ENCODE measurements around the gene RCAN2.
A peak's percentile ranks its signal among the peaks of the same experiment; 100 is the strongest.
"Not testable (repeated sequence)": the region's sequence is repeated elsewhere in the genome, so short reads cannot be mapped to it uniquely, and the experiment has no call there.

The RCAN2 gene

GRCh38 chr6:46440141-46440540 is 51.1 kb downstream of the RCAN2 start:
- no peak for DNase-seq (ENCODE audit: low spot score)

- DNase-seq (ENCODE audit: low spot score): no peak
Measured at GRCh38 chr6:46438245-46438644, 53.0 kb downstream of the RCAN2 start.

- DNase-seq (ENCODE audit: low spot score): peak; percentile 12
Measured at GRCh38 chr6:46437671-46438221, 53.5 kb downstream of the RCAN2 start.

- no peak for DNase-seq (ENCODE audit: low spot score)
Measured at GRCh38 chr6:46422619-46423018, 68.6 kb downstream of the RCAN2 start.

- no peak for DNase-seq (ENCODE audit: low spot score)
Measured at GRCh38 chr6:46421939-46422338, 69.3 kb downstream of the RCAN2 start.

GRCh38 chr6:46420921-46421638 is 70.2 kb downstream of the RCAN2 start:
- DNase-seq (ENCODE audit: low spot score): no peak

GRCh38 chr6:46419576-46420002 is 71.7 kb downstream of the RCAN2 start:
- peak; percentile 45 for DNase-seq (ENCODE audit: low spot score)

- no peak for DNase-seq (ENCODE audit: low spot score)
Measured at GRCh38 chr6:46414398-46414797, 76.9 kb downstream of the RCAN2 start.

- DNase-seq (ENCODE audit: low spot score): no peak
Measured at GRCh38 chr6:46412662-46413061, 78.6 kb downstream of the RCAN2 start.

GRCh38 chr6:46411456-46412197 is 79.6 kb downstream of the RCAN2 start:
- no peak for DNase-seq (ENCODE audit: low spot score)

GRCh38 chr6:46410334-46410953 is 80.8 kb downstream of the RCAN2 start:
- DNase-seq (ENCODE audit: low spot score): peak; percentile 28

- no peak for DNase-seq (ENCODE audit: low spot score)
Measured at GRCh38 chr6:46407776-46408530, 83.3 kb downstream of the RCAN2 start.

- DNase-seq (ENCODE audit: low spot score): no peak
Measured at GRCh38 chr6:46407246-46407645, 84.0 kb downstream of the RCAN2 start.

GRCh38 chr6:46405620-46406180 is 85.5 kb downstream of the RCAN2 start:
- not testable (repeated sequence) for DNase-seq (ENCODE audit: low spot score)

GRCh38 chr6:46400898-46401297 is 90.4 kb downstream of the RCAN2 start:
- no peak for DNase-seq (ENCODE audit: low spot score)

- no peak for DNase-seq (ENCODE audit: low spot score)
Measured at GRCh38 chr6:46395530-46395929, 95.7 kb downstream of the RCAN2 start.

GRCh38 chr6:46393940-46394337 is 97.3 kb downstream of the RCAN2 start:
- DNase-seq (ENCODE audit: low spot score): no peak

- DNase-seq (ENCODE audit: low spot score): no peak
Measured at GRCh38 chr6:46393161-46393939, 97.9 kb downstream of the RCAN2 start.

- no peak for DNase-seq (ENCODE audit: low spot score)
Measured at GRCh38 chr6:46392294-46392693, 99.0 kb downstream of the RCAN2 start.

- no peak for DNase-seq (ENCODE audit: low spot score)
Measured at GRCh38 chr6:46390153-46390876, 100.9 kb downstream of the RCAN2 start.
